Measurements from ENCODE around the gene GPX6.
"Not testable (repeated sequence)": the region's sequence is repeated elsewhere in the genome, so short reads cannot be mapped to it uniquely, and the experiment has no call there.

Gene GPX6

GRCh38 chr6:28505733-28506132 is 9.9 kb downstream of the GPX6 start:
- DNase-seq (ENCODE audit: low read depth), result no peak
- no peak overlapping the region for H3K4me3 ChIP-seq (ENCODE audit: low read length)
- no peak for TF ChIP-seq CTCF (IDR thresholded peaks at IDR 0.05; ENCODE audit: insufficient read depth, low read depth, low read length, missing control alignments)

GRCh38 chr6:28502709-28503305 is 12.8 kb downstream of the GPX6 start:
- not testable (repeated sequence) for H3K4me3 ChIP-seq (ENCODE audit: low read length); DNase-seq (ENCODE audit: low read depth)

- not testable (repeated sequence) for DNase-seq (ENCODE audit: low read depth); H3K4me3 ChIP-seq (ENCODE audit: low read length)
Measured at GRCh38 chr6:28502136-28502535, 13.5 kb downstream of the GPX6 start.

- TF ChIP-seq CTCF (IDR thresholded peaks at IDR 0.05; ENCODE audit: insufficient read depth, low read depth, low read length, missing control alignments), result no peak
- no peak for DNase-seq (ENCODE audit: low read depth)
- no peak overlapping the region for H3K4me3 ChIP-seq (ENCODE audit: low read length)
Measured at GRCh38 chr6:28501259-28501658, 14.3 kb downstream of the GPX6 start.

GRCh38 chr6:28497893-28498292 is 17.7 kb downstream of the GPX6 start:
- no peak for TF ChIP-seq CTCF (IDR thresholded peaks at IDR 0.05; ENCODE audit: insufficient read depth, low read depth, low read length, missing control alignments)
- no peak overlapping the region for H3K4me3 ChIP-seq (ENCODE audit: low read length)
- no peak for DNase-seq (ENCODE audit: low read depth)

GRCh38 chr6:28497306-28497705 is 18.3 kb downstream of the GPX6 start:
- DNase-seq (ENCODE audit: low read depth), result no peak
- no peak overlapping the region for H3K4me3 ChIP-seq (ENCODE audit: low read length)
- TF ChIP-seq CTCF (IDR thresholded peaks at IDR 0.05; ENCODE audit: insufficient read depth, low read depth, low read length, missing control alignments), result no peak

- peak; percentile 26 for TF ChIP-seq CTCF (IDR thresholded peaks at IDR 0.05; ENCODE audit: insufficient read depth, low read depth, low read length, missing control alignments)
- H3K4me3 ChIP-seq (ENCODE audit: low read length), result no peak overlapping the region
- DNase-seq (ENCODE audit: low read depth), result peak; percentile 17
Measured at GRCh38 chr6:28496099-28496779, 19.4 kb downstream of the GPX6 start.

- no peak for DNase-seq (ENCODE audit: low read depth)
- no peak overlapping the region for H3K4me3 ChIP-seq (ENCODE audit: low read length)
- TF ChIP-seq CTCF (IDR thresholded peaks at IDR 0.05; ENCODE audit: insufficient read depth, low read depth, low read length, missing control alignments), result no peak
Measured at GRCh38 chr6:28491984-28492317, 23.6 kb downstream of the GPX6 start.

All from epithelial cell of esophagus (primary cell).